D721Med (cell line): Measurements from ENCODE around the gene ARHGEF39.

Source experiments
- DNase-seq: peaks from one replicate; pipeline ENCODE4 v3.0.0; 2011; ENCODE audit warnings: low spot score; ENCODE audit not compliant: insufficient read length
- FAIRE-seq: peaks from 2 replicates; lab custom pipeline; 2011; peaks lifted over from hg19 to GRCh38; lab: Jason Lieb, UNC
- TF ChIP-seq, protein P1 (sequence below): IDR thresholded peaks from 2 replicates; pipeline ENCODE4 v1.5.1; 2012; ENCODE audit warnings: mild to moderate bottlenecking, control low read depth; ENCODE audit not compliant: insufficient read depth; ENCODE audit errors: missing control alignments

ARHGEF39 gene

GRCh38 chr9:35674025-35674361 lies 9.0 kb upstream of the ARHGEF39 start:
- FAIRE-seq = no peak
- TF ChIP-seq, protein P1, sequence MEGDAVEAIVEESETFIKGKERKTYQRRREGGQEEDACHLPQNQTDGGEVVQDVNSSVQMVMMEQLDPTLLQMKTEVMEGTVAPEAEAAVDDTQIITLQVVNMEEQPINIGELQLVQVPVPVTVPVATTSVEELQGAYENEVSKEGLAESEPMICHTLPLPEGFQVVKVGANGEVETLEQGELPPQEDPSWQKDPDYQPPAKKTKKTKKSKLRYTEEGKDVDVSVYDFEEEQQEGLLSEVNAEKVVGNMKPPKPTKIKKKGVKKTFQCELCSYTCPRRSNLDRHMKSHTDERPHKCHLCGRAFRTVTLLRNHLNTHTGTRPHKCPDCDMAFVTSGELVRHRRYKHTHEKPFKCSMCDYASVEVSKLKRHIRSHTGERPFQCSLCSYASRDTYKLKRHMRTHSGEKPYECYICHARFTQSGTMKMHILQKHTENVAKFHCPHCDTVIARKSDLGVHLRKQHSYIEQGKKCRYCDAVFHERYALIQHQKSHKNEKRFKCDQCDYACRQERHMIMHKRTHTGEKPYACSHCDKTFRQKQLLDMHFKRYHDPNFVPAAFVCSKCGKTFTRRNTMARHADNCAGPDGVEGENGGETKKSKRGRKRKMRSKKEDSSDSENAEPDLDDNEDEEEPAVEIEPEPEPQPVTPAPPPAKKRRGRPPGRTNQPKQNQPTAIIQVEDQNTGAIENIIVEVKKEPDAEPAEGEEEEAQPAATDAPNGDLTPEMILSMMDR = no peak
- no peak for DNase-seq

DNA sequence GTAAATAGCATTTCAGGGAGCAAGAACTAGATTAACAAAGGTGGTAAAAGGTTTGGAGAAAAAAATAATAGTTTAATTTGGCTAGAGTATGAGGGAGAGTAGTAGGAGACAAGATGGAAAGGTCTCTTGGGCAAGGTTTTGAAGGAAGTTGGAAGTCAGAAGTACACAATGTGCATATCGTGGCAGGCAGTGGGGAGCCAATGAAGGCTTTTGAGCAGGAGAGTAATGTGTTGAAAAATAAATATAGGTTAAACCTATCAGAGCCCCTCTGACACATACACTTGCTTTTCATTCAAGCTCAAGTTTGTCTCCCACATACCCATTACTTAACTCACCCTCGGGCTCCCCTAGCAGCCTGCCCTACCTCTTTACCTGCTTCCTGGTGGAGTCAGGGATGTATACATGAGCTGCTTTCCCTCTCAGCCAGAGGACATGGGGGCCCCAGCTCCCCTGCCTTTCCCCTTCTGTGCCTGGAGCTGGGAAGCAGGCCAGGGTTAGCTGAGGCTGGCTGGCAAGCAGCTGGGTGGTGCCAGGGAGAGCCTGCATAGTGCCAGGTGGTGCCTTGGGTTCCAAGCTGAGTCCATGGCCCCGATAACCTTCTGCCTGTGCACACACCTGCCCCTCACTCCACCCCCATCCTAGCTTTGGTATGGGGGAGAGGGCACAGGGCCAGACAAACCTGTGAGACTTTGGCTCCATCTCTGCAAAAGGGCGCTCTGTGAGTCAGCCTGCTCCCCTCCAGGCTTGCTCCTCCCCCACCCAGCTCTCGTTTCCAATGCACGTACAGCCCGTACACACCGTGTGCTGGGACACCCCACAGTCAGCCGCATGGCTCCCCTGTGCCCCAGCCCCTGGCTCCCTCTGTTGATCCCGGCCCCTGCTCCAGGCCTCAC lies 8.4 kb upstream of the ARHGEF39 start, which contains the start of gene CA9:
CA9 (plus strand) TSS at position 797 of the 893 bp plus-strand sequence; CDS start at position 829, 32 bp downstream.
- no peak for DNase-seq
- TF ChIP-seq, protein P1 = no peak
- FAIRE-seq = no peak

- TF ChIP-seq, protein P1 = no peak
- DNase-seq = no peak
- FAIRE-seq = no peak
These were observed 4.5 kb upstream of the ARHGEF39 start for GRCh38 chr9:35669331-35670145.

DNA sequence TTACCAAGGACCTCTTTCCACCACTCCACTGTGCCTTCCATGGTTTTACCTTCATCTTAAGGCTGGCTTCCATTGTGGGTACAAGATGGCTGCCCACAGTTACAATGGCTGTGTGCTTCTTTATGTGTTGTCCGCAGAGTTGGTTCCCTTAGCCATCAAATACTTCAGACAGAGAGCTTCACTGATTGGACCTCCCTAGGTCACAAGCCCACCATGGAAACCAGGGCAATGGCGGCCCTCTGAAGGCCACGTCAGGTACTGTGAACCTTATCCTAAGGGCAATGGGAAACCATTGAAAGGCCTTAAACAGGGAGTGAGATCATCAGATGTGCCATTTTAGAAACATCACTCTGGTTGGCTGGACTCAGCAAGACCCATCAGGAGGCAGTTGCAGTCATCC lies 2.9 kb upstream of the ARHGEF39 start:
- DNase-seq (no peak), FAIRE-seq (no peak)
- TF ChIP-seq, protein P1 = no peak

DNA sequence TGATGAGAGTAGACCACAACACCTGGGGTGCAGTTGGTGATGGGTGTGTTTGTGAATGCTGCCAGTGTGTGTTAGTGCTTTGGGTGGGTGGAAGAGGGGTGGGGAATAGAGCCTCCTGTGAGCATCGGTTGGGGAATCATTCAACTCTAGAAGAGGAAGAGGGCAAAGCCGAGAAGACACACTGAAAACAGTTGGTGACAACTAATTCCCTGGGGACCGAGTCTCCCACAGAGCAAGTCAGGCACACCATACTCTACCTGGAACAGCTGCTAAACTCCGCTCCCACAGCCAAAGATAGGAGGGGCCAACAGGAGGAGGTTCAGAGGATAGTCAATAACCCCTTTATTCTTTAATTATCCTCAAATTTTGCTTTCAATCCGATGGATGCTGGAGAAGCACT lies 1.6 kb upstream of the ARHGEF39 start:
- no peak for DNase-seq
- FAIRE-seq = no peak
- TF ChIP-seq, protein P1 = no peak

GRCh38 chr9:35666045-35666444 lies 1.1 kb upstream of the ARHGEF39 start:
- DNase-seq (no peak), FAIRE-seq (no peak)
- TF ChIP-seq, protein P1 = no peak
